ENCODE data around the gene CSNK1D.

CSNK1D gene

DNA sequence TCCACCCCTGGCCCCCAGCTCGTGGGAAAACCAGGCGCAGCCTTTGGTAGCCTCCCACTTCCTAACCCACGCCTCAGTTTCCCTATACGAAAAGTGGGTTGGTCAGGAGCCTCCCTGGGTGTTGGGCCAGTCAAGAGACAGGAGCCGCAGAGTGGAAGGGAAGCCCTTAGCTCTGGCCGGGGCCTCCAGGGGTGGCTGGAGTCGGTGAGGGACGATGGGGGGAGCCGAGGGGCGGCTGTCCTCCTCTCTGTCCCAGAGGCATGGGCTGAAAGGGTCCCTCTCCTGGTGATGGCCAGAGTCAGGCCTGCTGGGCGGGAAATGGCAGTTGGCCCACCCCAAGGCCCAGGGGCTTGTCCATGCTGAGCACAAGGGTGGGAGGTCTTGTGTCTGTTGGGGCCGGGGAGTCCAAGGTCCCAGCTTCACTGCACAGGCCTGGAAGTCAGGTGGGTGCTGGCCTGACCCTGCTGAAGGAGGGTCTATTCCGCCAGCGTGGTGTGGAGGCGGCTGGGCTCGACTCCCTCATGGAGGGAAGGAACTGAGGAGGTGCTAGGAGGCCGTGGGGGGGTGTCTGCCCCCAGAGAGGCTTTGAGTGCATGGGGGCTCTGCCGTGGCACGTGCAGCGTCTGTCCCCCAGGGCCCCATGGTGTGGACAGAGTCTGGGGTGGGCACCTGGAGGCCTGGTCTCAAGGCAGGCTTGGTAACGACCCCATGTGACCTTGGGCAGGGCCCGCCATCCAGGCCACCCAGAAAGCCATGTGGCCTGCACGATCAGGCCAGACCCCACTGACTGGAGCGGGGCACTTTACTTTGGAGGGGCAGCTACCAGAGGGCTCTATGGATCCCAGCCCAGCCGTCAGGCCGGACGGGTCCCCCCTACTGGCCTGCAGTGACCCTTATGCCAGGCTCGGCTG is 43.5 kb downstream of the CSNK1D start:
- FAIRE-seq, result no peak
- no peak for DNase-seq (ENCODE audit: low spot score)

DNA sequence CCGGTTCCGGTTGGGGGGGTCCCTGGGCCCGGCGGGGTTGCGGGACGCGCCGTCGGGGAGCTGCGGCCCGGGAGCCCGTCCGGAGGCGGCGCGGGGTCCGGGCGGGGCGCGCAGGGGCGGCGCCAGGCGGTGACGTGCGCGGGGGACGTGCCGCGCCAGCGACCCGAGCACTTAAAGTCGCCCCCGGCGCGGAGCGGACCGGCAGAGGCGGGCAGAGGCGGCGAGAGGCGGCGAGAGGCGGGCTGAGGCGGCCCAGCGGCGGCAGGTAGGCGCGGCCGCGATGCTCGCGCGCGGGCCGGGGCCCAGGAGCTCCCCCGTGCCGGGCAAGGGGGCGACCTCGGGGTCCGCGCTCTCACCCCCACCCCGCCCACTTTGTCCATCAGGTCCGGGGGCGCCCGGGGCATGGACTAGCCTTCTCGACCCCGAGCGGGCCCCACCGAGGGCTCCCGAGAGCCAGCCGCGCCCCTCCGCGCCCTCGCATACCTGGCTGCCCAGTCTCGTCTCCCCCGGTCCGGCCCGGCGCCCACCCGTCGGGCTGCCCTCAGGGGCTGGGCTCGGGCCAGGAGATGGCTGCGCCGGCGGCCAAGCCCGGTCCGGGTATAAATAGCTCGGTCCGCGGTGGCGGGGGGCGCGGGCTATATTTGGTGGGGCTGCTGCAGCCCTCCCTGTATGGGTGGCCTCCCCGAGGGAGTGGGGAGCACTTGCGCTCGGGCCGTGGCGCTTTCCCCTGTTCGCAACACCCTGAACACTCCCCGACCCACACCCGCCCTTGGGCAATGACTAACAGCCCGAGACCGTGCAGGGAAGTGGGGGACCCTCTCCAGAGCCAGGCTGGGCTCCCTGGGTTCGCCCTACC is 44.4 kb downstream of the CSNK1D start, which contains the start of gene SLC16A3:
Gene SLC16A3, plus strand, starts transcription at position 201 of the 856 bp plus-strand sequence. CDS start 6,967 bp downstream, outside the sequence.
- no peak for DNase-seq (ENCODE audit: low spot score)
- FAIRE-seq, result no peak

GRCh38 chr17:82228278-82228841 is 45.1 kb downstream of the CSNK1D start:
- DNase-seq (ENCODE audit: low spot score) (no peak), FAIRE-seq (no peak)

GRCh38 chr17:82227629-82228277 is 45.7 kb downstream of the CSNK1D start:
- DNase-seq (ENCODE audit: low spot score) (no peak), FAIRE-seq (no peak)

GRCh38 chr17:82226809-82227628 is 46.5 kb downstream of the CSNK1D start:
- no peak for DNase-seq (ENCODE audit: low spot score)
- FAIRE-seq, result no peak

DNA sequence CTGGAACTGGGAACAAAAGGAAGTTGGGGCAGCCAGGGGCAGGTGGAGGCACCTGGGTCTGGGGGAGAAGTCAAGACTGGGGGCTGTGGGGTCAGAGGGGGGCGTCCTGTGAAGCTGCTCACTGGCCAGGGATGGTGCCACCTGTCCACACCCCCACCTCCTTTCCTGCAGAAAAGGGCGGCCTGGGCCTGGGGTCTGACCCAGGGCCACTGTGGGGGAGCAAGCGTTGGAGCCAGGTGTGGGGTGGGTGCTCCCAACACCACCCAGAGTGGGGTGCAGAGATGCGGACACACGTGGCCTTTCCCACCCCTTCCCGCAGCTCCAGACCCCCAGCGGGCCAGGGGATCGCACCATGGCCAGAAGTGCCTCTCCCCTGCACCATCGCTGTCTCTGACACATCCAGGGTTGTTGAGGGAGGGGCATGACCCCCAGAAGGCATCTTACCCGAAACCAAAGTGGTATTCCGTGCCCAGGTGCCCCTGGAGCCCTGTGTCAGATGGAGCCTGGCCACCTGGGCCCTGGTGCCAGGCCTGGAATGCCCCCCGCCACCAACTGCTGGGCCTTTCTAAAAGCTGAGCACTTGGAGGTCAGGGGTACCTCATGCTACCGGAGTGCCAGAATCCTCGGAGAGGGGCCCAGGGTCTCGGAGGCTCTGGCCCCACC is 47.2 kb downstream of the CSNK1D start:
- DNase-seq (ENCODE audit: low spot score), result no peak
- no peak for FAIRE-seq

DNA sequence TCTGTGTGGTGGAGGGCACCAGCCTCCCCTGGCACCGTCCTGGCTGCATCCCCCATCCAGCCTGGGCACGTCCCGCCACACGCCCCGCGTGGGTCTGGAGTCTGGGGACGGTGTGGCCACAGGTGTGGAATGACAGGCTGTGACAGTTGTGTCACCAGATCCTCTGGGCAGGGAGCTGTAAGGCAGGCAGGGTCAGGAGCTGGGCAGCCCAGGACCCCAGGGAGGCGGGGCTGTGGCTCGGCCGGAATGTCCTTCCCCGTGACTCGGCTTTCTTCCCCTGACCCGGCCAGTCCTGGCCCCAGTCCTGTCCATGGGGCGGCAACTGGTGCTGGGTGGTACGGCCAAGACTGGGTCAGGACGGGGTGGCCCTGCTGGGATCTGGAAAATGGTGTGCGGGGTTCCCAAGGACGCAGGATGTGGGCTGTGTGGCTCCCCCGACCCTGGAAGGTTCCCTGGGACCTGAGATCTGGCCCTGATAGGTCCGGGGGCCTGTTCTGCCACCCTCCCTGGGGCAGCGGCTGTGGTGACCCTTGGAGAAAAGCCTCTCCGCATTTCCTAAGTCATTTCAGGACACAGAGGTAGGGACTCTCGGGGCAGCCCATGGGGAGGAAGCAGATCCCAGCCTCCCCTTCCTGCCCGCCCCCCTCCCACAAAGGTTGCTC is 48.0 kb downstream of the CSNK1D start:
- no peak for DNase-seq (ENCODE audit: low spot score)
- no peak for FAIRE-seq

- DNase-seq (ENCODE audit: low spot score), result no peak
Observed at GRCh38 chr17:82224666-82225065, 48.8 kb downstream of the CSNK1D start.

GRCh38 chr17:82223517-82223916 is 50.0 kb downstream of the CSNK1D start:
- DNase-seq (ENCODE audit: low spot score) (no peak), FAIRE-seq (no peak)

More at GRCh38 chr17:82224666-82225065, 48.8 kb downstream of the CSNK1D start:
- no peak for FAIRE-seq

DNA sequence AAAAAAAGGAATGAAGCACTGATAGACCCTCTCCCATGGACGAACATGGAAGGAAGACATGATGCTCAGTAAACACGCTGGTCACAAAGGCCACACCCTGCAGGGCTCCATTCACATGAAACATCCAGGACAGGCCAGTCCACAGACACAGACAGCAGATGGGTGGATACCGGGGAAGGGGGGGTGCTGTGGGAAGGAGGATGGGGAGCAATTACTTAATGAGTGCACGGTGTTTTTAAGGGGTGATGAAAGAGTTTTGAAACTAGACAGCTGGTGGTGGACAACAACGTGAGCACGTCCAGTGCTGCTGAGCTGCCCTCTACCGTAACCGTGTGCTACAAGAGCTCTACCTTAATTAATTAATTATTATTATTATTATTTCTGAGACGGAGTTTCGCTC is 50.7 kb downstream of the CSNK1D start:
- DNase-seq (ENCODE audit: low spot score) (no peak), FAIRE-seq (no peak)

GRCh38 chr17:82221341-82221902 is 52.1 kb downstream of the CSNK1D start:
- FAIRE-seq (no peak), DNase-seq (ENCODE audit: low spot score) (no peak)

DNA sequence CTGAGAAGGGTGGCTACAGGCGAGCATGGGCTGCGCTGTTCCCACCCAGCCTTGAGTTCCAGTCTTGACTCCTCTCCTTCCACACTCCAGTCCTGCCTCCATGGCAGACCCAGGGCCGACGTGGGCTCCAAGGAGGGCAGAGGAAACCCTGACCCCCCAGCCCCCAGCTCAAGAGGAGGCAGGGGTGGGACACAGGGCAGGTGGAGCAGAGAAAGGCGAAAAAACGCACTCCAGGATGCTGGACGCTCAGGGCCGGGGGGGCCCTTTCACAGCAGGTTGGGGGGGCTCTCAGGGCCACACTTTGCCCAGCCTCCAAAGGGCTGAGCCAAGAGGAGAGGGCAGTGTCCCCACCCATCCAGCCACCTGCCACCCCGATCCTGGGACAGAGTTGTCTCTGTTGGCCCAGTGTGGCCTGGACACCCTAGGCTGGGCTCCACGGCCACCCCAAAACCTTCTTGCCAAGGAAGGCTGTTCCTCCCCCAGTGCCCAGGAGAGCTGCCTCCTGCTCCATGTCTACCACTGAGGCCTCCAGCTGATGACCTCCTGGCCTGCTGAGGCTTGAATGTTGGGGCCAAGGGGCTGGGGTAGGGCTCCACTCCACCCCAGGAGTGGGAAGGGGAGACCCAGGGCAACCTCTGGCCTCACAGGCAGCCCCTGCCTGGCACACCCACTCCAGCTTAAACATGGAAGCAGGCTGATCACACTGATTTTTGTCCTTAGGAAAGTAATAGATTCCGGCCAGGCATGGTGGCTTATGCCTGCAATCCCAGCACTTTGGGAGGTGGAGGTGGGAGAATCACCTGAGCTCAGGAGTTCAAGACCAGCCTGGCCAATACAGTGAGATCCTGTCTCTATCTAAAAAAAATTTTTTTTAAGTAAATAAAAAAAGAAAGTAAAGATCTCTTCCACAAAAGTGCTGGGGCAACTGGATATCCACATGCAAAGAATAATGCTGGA is 53.5 kb downstream of the CSNK1D start:
- DNase-seq (ENCODE audit: low spot score) (no peak), FAIRE-seq (no peak)

- no peak for FAIRE-seq
- DNase-seq (ENCODE audit: low spot score), result no peak
Observed at GRCh38 chr17:82219083-82219482, 54.4 kb downstream of the CSNK1D start.

DNA sequence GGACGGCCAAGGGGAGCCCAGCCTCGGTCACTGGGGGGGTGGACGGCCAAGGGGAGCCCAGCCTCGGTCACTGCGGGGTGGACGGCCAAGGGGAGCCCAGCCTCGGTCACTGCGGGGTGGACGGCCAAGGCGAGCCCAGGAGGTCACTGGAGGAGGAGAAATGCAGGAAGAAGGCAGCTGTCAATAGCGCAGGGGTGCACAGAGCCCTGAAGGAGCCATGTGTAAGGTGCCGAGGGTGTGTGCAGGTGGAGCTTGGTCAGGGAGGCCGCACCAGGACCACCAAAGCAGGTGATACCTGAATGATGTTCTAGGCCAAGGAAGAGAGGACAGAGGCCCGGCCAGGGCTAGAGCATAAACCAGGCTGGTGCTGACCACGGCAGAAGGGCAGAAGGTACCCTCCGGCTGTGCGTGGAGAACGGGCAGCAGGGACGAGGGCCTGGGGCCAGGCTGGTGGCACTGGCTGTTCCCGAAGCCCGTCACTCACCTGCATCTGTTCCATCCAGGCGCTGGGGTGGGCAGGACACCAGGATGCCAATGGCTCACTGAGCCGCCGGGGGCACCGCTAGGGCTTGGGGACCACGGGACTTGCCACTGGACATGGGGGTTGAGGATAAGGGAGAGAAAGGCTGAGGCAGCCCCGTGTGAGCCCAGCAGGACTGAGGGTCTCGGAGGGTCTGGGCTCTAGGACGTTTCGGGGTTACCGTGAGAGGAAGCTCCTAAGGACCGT is 55.0 kb downstream of the CSNK1D start:
- FAIRE-seq, result no peak
- DNase-seq (ENCODE audit: low spot score), result no peak

DNA sequence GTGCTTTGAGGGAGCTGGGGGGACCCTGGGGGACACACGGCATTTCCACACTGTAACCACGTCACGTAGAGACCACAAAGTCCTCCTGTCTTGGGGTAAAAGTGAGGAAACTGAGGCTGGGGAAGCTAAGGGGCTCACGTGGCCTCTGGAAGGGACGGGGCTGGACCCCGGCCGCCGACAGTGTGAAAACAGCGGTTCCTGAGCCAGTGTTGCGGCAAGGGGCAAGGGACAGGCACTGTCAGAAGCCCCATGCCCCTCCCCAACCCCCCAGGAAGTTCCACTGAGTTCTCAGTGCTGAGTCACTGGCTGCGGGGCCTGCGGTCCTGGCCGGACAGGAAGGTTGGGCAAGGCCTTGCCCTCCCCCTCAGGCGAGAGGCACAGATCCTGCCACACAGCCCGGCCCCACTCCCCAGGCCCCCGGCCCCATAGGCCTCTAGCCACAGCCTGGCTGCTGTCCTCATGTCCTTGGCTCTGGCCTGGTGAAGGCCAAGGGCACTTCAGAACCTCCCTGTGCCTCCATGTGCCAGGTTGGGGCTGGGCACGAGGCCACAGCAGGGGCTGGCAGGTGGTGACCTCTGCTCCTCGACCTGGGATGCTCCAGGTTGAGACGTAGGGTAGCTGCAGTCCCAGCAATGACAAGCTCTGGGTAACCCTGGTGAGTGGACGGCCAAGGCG is 55.8 kb downstream of the CSNK1D start:
- FAIRE-seq, result peak; percentile 27

GRCh38 chr17:82217120-82217529 is 56.4 kb downstream of the CSNK1D start:
- peak; percentile 29 for FAIRE-seq
- DNase-seq (ENCODE audit: low spot score), result peak; percentile 79

More for the DNA sequence above, 55.8 kb downstream of the CSNK1D start:
- peak; percentile 91 for DNase-seq (ENCODE audit: low spot score)

All from RCC 7860 (cell line).